HG03469 (cell line): ENCODE results near the gene SURF2.

Source experiments
- ATAC-seq: cut with Tn5 transposase; IDR thresholded peaks from one replicate; pipeline ENCODE4 v1.9.1; 2021; ENCODE audit warnings: mild to moderate bottlenecking, moderate library complexity, moderate number of reproducible peaks; ENCODE audit not compliant: unreplicated experiment

The SURF2 gene

GRCh38 chr9:133335924-133336811 lies 20.2 kb upstream of the SURF2 start, which contains the start of gene SURF6:
SURF6 (minus strand) TSS chr9:133336188; CDS start chr9:133336132, 56 bp downstream.
- peak; percentile 64 for ATAC-seq

- ATAC-seq = no peak
Observed at GRCh38 chr9:133339641-133340040, 16.7 kb upstream of the SURF2 start.

GRCh38 chr9:133340256-133340655 lies 16.1 kb upstream of the SURF2 start:
- no peak for ATAC-seq

GRCh38 chr9:133340916-133341315 lies 15.4 kb upstream of the SURF2 start:
- no peak for ATAC-seq

GRCh38 chr9:133341369-133342068 lies 14.8 kb upstream of the SURF2 start:
- ATAC-seq = no peak

- ATAC-seq = no peak
Observed at GRCh38 chr9:133342069-133342406, 14.3 kb upstream of the SURF2 start.

GRCh38 chr9:133342570-133342969 lies 13.8 kb upstream of the SURF2 start:
- no peak for ATAC-seq

GRCh38 chr9:133344071-133344470 lies 12.3 kb upstream of the SURF2 start:
- ATAC-seq = no peak

GRCh38 chr9:133344979-133345378 lies 11.4 kb upstream of the SURF2 start:
- no peak for ATAC-seq

- ATAC-seq = no peak
Observed at GRCh38 chr9:133345596-133345995, 10.8 kb upstream of the SURF2 start.

- no peak for ATAC-seq
Observed at GRCh38 chr9:133346021-133346785, 10.1 kb upstream of the SURF2 start.

GRCh38 chr9:133347515-133347984 lies 8.8 kb upstream of the SURF2 start:
- peak; percentile 21 for ATAC-seq

GRCh38 chr9:133347985-133348717 lies 8.2 kb upstream of the SURF2 start, which contains the start of the genes MED22 and RPL7A:
MED22 (minus strand) TSS chr9:133348131; CDS start chr9:133346662, 1,469 bp downstream.
RPL7A (plus strand) TSS chr9:133348218; CDS start chr9:133348244, 26 bp downstream.
- peak; percentile 53 for ATAC-seq

GRCh38 chr9:133348718-133349573 lies 7.4 kb upstream of the SURF2 start:
- no peak for ATAC-seq

GRCh38 chr9:133349965-133350616 lies 6.3 kb upstream of the SURF2 start:
- ATAC-seq = no peak

- ATAC-seq = no peak
Observed at GRCh38 chr9:133351526-133351907, 4.8 kb upstream of the SURF2 start.

GRCh38 chr9:133351908-133352634 lies 4.3 kb upstream of the SURF2 start:
- ATAC-seq = no peak

- no peak for ATAC-seq
Observed at GRCh38 chr9:133352635-133353340, 3.6 kb upstream of the SURF2 start.
